HCEC 1CT (cell line): Measurements from ENCODE around the gene PRKAG2.

Source experiments
- DNase-seq: peaks from one replicate; pipeline ENCODE4 v3.0.0-alpha.2; 2017

PRKAG2 gene

DNA sequence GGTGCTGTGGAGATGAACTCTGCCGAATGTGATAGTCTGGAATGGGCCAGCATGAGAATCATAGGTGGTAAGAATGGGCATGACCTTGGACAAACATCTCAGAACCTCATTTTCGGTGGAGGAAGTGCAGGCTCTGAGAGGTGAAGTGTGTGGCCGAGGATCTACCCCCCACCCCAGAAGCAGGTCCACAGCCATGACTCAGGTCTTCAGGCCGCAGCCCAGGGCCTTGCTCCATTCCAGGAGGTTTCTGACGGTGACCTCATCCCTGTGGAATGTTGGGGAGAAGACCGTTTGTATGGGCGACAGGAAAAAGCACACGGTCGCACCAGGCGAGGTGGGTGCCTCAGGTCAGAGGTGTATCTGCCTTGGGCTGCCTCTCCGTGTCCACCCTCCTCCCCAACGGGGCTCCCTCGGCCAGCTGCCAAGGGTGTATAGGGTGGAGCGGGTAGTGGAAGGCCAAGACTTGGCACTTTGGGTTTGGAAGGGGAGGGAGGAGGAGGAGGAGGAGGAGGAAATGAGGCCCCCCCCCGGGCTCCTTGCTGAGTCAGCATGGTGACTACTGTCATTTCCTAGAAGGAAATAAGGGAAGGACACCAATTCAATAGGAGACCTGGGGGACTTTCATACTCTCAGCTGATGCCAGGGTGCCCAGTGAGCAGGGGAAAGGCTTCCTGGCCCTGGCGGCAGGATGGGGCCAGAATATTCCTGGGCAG is 189.2 kb downstream of the PRKAG2 start:
- peak; percentile 96 for DNase-seq

DNA sequence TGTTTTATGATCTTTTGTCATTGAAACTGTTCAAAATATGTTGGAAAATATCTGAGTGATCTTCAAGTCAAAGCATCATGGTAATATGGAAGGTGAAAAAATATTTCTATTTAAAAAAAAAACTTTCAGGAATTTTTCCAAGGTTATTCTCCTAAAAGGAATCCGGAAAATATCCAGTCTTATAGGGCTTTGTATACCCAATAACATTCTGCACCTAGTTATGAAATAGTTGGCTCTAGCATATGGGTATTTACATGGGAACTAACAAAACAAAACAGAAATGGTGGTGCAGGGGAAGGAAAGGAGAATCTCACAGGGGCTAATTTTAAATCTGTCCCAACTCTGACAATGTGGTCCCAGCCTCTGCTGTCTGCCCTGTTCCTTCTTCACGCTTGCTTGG is 190.1 kb downstream of the PRKAG2 start:
- peak; percentile 41 for DNase-seq

DNA sequence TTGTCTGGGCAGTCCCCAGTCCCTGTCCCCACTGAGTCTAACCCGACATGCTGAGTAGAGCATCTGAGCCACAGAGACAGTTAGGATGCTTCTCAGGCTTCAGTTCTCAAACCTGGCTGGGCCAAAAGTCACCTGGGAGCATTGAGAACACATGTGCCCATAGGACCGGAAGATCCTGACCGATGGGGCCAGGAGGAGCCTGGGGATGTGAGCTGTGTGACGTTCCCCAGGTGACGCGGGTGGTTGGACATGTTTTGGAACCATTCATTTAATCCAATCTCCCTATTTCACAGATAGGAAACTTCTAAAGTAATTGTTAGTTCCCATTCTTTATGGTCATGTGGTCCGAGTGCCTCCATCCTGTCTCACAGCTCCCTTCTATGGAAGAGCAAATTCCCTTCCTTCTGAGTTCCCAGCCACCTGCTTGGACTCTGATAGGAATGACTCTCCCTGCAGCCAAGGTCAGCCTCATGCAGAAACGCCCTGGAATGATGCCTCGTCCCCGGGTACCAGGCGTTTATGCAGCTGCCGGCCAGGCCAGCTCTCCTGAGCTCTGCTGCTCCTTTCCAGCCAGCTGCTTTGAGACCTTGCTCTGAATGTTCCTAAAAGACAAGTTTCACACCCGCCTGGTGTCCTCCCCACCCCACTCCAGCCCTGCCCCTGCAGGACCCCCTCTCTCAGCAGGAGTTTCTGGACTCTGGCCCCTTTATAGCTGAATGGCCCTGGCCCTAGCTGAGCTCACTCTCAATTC is 190.7 kb downstream of the PRKAG2 start:
- DNase-seq: no peak

DNA sequence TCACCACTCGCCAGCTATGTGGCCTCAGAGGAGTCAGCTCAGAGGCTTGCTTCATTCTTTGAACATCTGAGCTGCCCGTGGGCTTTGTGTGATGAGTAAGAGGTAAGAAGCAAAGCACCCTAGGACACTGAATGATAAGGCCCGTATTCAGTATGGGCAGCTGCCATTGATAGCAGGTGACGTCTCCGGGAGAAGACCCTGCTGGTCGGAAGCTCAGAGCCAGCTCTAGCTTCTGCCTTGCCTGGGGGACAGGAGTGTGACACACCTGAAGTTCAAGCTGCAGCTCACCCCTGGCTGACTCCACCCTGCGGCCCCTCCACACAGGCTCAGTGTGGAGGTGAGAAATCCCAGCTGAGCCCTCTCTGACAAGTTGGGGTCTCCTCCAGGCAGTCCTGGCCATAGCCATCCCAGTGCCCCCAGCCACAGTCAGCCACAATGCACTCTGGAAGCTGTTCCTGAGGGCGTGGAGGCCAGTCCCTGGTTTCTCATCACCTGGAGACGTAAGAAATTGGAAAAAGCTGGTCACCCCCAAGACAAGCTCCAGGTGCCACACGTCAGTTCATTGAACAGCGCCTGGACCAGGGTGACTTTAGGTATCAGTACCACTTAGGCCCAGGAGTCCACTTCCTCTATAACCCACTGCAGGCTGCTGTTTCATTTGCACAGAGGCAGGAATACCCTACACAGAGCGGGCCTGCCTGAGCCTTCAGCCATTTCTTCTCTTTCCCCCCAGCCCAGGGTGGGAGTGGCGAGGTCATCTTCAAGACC is 192.3 kb downstream of the PRKAG2 start:
- peak; percentile 32 for DNase-seq

DNA sequence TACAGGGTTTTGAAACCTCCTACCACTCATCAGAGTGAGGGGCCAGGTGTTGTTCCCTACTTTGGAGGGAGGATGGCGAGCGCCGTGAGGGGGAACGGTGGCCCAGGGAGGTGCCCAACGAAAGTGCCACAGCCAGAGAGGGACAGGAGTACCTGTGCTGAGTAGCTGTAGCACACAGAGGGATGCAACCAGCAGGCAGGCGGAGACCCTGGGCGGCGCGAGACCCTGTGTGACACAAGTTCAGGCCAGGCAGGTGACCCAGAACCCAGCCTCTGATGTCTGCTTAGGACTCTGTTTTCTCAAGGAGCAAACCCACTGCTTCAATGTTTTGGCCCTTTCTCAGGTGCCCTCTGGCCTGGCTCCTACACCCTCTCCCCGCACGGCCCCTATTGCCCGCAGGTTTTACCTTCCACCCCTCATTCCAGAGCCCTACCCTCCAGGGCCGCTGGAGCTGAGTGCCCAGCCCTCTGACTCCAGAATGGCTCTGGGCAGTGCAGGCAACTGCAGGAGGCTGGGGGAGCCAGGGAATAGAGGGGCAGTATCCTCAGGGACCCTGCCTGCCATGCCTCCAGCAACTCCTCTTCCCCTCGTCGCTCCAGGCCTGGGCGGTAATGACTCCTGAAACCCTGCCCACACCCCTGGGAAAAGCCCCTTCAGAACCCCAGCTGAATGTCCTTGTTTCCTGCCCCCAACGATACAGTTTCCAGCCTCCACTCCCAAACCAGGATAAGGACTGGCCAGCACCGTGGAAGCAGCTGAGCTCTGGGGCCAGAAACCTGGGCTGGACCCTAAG is 193.1 kb downstream of the PRKAG2 start:
- DNase-seq: no peak

DNA sequence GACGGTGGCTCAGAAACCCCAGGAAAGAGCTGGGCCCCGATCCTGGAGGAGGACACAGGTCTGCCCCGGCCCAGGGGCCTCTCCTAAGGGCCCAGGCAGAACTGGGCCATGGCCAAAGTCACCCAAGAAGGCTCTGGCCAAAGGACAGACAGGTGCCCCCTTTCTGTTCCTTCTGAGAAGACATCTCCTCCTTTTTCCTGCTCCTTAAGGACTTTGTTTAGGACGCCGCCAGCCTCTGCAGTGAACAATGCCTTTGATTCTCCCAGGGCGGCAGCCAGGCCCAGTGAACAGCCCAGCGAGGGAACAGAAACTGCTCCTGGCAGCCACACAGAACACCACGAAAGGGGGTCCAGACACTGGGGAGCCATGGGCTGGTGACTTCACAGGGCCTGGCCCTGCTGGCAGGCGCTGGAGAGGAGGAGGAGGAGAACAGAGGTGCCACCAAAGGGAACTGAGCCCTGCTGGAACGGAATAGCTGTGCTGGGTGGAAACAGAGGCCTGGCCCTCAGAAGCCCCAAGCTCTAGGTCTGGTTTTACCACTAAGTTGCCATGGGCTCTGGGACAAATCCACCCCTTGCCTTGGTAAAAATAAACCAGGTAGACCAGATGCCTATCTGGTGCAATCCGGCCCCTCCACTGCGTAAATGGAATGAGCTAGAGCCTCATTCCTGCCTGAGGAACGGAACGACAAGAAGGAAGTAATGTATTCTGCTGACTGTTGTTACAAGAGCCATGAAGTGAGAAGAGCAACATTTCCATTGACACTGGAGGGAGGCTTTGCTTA is 193.9 kb downstream of the PRKAG2 start:
- no peak for DNase-seq

DNA sequence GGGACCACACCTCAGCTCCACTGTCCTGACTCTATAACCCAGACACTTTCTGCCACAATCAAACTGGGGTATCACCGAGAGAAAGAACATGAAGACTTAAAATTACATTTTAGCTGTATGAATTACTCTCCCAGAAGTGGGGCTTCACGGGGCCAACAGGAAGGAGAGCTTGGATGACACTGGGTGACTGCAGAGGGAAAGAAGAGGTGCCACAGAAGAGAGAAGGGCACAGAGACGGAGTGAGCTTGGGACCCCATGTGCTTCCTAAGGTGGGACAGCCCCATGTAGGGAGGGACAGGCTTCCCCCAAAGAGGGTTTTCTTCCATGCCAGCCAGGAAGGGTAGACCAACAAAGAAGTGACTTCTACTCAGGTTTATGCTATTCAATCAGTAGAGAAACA is 195.2 kb downstream of the PRKAG2 start:
- DNase-seq: no peak

DNA sequence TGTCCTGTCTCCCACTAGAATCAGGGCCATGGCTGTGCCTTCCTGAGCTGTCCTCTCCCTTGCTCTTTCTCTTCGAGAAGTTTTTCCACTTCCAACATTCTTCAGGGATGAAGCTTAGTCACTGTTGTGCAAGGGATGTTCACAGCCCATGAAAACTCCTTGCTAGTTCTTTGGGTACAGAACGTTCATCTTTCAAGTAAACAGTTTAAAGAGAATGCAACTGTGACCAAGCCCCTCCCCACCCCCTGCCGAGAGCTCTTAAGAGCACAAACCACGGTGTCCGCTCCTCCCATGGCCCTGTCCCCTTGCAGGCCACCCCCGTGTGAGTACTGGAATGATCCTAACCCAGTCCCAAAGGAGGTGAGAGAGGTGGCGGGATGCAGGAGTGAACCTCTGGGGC is 196.1 kb downstream of the PRKAG2 start:
- peak; percentile 80 for DNase-seq

DNA sequence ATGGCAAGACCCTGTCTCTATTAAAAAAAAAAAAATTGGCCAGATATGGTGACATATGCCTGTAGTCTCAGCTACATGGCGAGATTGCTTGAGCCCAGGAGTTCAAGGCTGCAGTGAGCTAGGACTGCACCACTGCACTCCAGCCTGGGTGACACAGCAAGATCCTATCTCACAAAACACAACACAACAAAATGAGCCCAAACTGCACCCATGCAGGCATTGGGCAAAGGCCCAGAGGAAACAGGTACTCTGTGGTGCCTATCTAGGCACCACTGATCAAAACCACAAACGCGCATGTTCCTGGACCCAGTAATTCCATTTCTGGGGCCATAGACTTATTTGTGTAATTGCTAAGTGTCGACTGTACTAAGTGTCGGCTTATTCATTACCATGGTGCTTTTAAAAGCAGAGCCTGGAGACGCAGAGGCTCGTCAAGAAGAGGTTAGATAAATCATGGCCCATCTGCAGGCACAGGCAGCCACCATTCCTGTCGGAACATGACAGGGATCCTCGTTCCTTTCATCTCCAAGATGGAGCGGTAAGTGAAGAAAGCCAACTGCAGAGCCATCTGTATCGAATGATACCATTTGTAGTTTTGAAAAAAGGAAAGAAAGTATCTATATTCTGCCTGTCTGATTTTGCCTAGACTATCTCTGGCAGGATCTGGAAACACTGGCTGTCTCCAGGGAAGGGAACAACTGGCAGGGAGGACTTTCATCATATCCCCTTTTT is 196.9 kb downstream of the PRKAG2 start:
- no peak for DNase-seq

DNA sequence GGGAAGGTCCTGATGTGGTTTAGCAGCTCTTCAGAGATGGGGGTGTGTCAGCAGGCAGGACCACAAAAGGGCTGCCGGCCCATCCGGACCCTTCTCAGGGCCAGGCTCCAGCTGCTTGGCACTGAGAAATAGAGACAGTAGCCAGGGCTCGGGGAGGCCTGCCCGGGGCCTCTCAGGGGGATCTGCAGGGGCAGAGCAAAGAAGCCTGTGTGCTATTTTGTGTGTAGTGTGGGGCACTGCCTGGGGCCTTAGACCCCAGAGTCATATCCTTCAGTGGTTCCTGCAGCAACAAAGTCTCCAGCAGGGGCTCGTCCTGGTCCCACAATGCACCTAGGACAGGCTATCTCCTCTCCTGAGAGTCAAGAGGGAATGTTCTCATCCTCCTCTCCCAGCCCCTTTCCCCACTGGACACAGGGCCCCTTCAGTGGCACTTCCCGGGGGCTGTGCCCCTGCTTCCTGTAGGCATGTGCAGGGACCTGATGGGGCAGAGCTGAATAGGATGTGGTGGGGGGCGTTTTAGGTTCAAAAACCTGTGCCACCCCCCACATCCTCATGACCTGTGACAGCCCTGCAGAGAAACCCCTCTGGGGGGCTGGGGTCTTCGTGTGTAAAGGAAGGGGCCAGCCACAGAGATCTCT is 197.7 kb downstream of the PRKAG2 start:
- DNase-seq: no peak

DNA sequence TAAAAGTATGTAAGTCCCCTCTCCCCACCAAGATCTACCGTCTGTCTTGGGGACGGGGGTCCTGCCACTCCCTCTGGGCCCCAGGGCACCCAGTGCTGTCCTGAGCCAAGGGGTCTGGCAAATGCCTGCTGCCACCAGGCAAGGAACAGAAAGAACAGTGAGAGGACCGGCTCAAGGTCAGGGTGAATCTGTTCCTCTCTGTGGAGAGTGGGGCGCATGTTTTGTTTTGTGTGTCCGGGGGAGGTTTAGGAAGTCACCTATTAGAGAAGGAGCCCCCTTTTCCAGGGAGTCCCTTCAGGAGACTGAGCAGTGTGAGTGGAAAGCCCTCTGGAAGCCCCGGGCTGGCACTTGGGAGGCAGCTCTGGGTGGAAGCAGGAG is 198.7 kb downstream of the PRKAG2 start:
- no peak for DNase-seq

DNA sequence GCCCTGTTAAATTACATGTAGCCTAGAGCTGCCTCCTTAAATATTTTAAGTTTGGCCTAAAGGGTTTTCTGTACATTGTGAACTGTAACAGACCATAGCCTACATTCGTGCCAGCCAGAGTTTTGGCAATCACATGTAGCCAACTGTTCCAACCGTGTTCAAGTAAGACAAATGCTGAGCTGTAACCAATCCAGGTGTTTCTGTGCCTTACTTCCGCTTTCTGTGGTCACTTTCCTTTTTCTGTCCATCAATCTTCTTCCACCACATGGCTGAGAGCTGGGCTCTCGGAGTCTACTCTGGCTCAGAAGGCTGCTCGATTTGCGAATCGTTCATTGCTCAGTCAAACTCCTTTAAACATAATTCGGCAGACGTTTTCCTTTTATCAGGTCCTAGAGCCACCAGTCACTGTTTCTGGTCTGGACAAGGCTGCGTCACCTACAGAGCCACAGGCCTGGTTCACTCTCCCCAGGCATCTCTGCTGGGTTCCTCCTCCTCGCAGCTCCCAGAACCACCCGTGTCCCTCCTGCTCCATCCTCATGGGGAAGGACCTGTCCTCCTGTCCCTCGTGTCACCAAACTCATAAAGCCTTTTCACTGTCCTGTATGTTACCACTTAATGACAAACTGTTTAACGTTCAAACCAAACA is 199.2 kb downstream of the PRKAG2 start:
- DNase-seq: no peak

DNA sequence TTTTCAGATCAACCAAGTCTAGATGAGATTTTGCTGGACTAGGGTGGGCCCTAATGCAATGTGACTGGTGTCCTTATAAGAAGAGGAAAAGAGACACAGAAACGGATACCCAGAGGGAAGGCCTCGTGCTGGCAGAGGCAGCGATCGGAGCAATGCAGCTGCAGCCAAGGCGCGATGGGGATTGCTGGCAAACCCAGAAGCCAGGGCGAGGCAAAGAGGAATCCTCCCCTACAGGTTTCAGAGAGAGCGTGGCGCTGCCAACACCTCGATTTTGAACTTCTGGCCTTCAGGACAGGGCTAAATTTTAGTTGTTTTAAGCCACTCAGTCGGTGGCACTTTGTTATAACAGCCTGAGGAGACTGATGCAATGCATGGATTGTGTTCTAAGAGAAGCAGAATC is 200.2 kb downstream of the PRKAG2 start:
- no peak for DNase-seq

DNA sequence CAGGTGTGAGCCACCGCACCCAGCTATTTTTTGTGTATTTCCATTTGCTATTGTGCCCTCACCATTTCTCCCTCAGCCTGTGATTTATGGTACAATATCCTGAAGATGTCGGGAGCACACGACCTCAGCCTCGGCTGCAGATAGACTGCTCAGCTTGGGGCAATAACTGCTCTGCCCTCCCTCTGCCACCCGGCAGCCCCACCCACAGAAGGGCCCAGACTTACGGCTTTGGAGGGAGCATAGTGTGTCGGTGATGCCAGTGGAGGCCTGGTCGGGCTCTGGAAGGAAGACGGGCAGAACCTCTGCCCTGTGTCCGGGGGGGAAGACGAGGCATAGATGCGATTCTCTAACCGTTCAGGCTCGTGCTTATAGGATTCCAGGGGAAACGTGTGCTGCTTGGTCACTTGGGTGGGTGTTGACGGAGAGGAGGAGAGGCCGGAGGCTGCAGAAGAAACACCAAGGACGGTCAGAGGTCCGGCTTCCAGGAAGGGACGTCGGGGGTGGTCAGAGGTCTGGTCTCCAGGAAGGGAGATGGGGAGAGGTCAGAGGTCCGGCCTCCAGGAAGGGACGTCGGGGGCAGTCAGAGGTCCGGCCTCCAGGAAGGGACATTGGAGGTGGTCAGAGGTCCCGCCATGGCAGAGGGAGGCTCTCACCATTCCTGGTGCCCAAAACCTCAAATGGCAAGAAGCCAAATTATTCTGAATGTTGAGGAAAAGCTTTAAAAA is 201.6 kb downstream of the PRKAG2 start:
- no peak for DNase-seq

DNA sequence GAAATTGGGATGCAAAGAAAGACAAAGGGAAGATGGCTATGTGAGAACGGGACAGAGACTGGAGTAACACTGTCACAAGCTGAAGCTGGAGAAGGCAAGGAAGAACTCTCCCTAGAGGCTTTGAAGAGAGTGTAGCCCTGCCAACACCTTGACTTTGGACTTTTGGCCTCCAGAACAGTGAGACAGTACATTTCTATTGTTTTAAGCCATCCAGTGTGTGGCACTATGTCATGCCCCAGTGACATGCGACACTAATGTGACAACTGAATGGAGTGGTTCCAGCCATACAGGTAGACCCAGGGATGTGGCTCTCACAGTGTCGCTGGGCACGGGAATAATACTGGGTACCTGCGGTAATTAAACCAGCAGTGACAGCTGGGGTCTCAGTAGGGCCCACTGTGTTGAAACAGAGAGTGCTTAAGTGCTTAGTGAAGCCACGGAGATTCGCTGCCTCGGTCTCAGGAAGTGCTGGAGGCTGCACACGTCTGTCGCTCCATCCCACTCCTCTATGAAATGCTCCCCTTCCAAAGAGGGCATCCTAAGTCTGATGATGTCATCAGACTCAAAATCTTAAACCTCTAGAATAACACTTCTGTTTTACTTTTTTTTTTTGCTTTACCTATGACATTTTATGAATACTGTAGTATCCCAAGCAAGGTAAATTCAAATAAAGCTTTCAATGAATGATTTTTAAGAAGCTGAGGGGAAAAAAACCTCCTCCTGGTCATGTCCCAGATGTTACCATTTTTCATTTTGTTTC is 202.6 kb downstream of the PRKAG2 start:
- no peak for DNase-seq

DNA sequence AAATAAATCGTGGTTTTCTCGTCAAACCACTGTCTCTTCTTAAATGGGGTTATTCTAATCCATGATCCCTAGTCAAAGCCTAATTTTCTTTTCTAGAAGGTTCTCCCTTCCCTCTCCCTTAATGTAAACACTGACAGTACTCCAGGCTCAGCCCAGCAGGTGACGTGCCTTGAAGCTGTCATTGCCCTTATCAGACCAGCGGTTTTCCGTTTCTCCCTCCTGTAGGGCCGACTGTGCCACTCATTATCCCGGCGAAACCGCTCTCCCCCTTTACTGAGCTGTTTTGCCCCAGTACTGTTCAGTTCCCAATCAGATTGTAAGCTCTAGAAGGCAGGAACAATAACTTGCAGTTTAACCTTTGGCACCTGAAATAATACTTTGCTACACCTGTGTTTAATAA is 203.7 kb downstream of the PRKAG2 start:
- DNase-seq: no peak

DNA sequence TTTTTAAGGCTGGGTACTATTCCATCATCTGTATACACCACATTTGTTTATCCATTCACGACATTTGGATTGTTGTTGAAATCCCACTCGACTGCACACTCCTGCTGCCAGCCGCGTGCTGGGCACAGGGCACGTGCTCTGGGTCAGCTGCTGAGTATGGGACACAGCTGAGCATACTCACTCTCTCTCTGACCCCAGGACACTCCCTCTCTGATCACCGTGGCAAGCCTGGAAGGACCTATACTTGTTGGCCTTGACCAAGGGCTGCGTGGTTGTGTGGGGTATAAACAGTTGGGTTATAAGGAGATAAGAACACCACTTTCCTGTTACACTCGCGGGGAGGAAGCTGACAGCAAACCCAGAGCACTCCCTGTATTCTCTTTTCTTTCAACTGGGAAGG is 204.2 kb downstream of the PRKAG2 start:
- DNase-seq: no peak

DNA sequence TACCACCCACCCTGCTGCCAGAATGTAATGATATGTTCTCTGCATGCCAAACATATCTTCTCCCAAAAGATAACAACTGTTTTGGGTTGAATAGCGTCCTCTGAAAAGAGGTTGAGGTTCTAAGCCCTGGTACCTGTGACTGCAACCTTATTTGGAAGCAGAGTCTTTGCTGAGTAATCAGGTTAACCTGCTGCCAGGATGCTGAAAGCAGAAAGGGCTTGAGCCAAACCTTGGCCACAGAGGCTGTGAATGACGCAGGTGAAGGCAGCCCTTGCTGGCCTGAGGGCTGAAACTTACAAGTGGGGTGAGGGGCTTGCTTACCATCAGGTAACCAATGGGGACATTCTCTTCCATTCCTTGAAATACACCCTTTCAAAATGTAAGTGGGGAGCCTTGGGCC is 205.4 kb downstream of the PRKAG2 start:
- no peak for DNase-seq

DNA sequence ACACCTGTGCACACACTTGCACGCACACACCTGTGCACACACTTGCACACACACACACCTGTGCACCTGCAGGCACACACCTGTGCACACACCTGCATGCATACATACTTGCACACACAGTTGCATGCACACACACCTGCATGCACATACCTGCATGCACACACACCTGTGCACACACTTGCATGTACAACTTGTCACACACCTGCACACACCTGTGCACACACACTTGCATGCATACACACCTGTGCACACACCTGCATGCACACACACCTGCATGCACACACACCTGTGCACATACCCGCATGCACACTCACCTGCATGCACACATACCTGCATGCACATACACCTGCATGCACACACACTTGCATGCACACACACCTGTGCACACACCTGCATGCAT is 207.2 kb downstream of the PRKAG2 start:
- DNase-seq: no peak
